SK-N-SH treated with all-trans-retinoic acid at 6 μM for 48 hours (cell line): ENCODE results near the gene GLRA2.
"Not testable (repeated sequence)": the region's sequence is repeated elsewhere in the genome, so short reads cannot be mapped to it uniquely, and the experiment has no call there.

Experiments used
- ATAC-seq: fragments of 200-7000 bp; cut with Tn5 transposase; 3 replicates; pipeline ENCODE4 v1.9.1; 2020; ENCODE audit warnings: mild to moderate bottlenecking, moderate library complexity
- ARNTL ChIP-seq: fragments of 450-650 bp; formaldehyde crosslinking; IDR thresholded peaks from 2 replicates; pipeline ENCODE4 v1.5.0; 2020; ENCODE audit warnings: low read depth, mild to moderate bottlenecking, moderate library complexity, borderline replicate concordance
- BACH2 ChIP-seq: fragments of 250-450 bp; sonication (Bioruptor Pico); IDR thresholded peaks from 2 replicates; pipeline ENCODE4 v1.9.0; 2021; ENCODE audit warnings: mild to moderate bottlenecking, borderline replicate concordance
- CREB5 ChIP-seq: fragments of 250-450 bp; sonication (Bioruptor Pico); IDR thresholded peaks from 2 replicates; pipeline ENCODE4 v1.5.1; 2020; ENCODE audit warnings: low read depth, mild to moderate bottlenecking, moderate library complexity
- CSDC2 ChIP-seq: fragments of 250-450 bp; sonication (Bioruptor Pico); IDR thresholded peaks from 2 replicates; pipeline ENCODE4 v1.5.0; 2020; ENCODE audit warnings: mild to moderate bottlenecking, moderate library complexity
- CSRNP3 ChIP-seq: fragments of 250-450 bp; sonication (Bioruptor Pico); IDR thresholded peaks from 2 replicates; pipeline ENCODE4 v1.5.1; 2021; ENCODE audit warnings: mild to moderate bottlenecking, moderate library complexity
- ESRRG ChIP-seq: fragments of 250-450 bp; sonication (Bioruptor Pico); IDR thresholded peaks from 2 replicates; pipeline ENCODE4 v1.6.1; 2021; ENCODE audit warnings: mild to moderate bottlenecking
- GLIS3 ChIP-seq: fragments of 250-450 bp; sonication (Bioruptor Pico); IDR thresholded peaks from 2 replicates; pipeline ENCODE4 v1.5.0; 2020; ENCODE audit warnings: mild to moderate bottlenecking, moderate library complexity
- ISL1 ChIP-seq: fragments of 250-450 bp; sonication (Bioruptor Pico); IDR thresholded peaks from 2 replicates; pipeline ENCODE4 v2.1.2; 2022; ENCODE audit warnings: mild to moderate bottlenecking, moderate library complexity
- OSR1 ChIP-seq: fragments of 250-450 bp; sonication (Bioruptor Pico); IDR thresholded peaks from 2 replicates; pipeline ENCODE4 v1.8.0; 2022; ENCODE audit warnings: moderate library complexity, mild to moderate bottlenecking, inconsistent platforms
- PATZ1 ChIP-seq: fragments of 250-450 bp; sonication (Bioruptor Pico); IDR thresholded peaks from 2 replicates; pipeline ENCODE4 v1.8.0; 2020; ENCODE audit warnings: mild to moderate bottlenecking, moderate library complexity, borderline replicate concordance
- POU6F1 ChIP-seq: fragments of 250-450 bp; sonication (Bioruptor Pico); IDR thresholded peaks from 2 replicates; pipeline ENCODE4 v1.8.0; 2021; ENCODE audit warnings: low read depth, mild to moderate bottlenecking, moderate library complexity, borderline replicate concordance
- PPARA ChIP-seq: fragments of 250-450 bp; sonication (Bioruptor Pico); IDR thresholded peaks from 2 replicates; pipeline ENCODE4 v1.5.0; 2020; ENCODE audit warnings: mild to moderate bottlenecking, borderline replicate concordance
- RARB ChIP-seq: fragments of 250-450 bp; sonication (Bioruptor Pico); IDR thresholded peaks from 2 replicates; pipeline ENCODE4 v1.8.0; 2021; ENCODE audit warnings: mild to moderate bottlenecking, moderate library complexity
- TCF4 ChIP-seq: fragments of 250-450 bp; sonication (Bioruptor Pico); IDR thresholded peaks from 2 replicates; pipeline ENCODE4 v1.8.0; 2021; ENCODE audit warnings: mild to moderate bottlenecking, moderate library complexity, borderline replicate concordance
- TOX ChIP-seq: fragments of 250-450 bp; sonication (Bioruptor Pico); IDR thresholded peaks from 2 replicates; pipeline ENCODE4 v1.8.0; 2021; ENCODE audit warnings: mild to moderate bottlenecking, moderate library complexity, borderline replicate concordance
- TSHZ2 ChIP-seq: fragments of 250-450 bp; sonication (Bioruptor Pico); IDR thresholded peaks from 2 replicates; pipeline ENCODE4 v1.5.0; 2020; ENCODE audit warnings: mild to moderate bottlenecking, moderate library complexity
- ZC3H10 ChIP-seq: fragments of 250-450 bp; sonication (Bioruptor Pico); IDR thresholded peaks from 2 replicates; pipeline ENCODE4 v1.5.1; 2021; ENCODE audit warnings: mild to moderate bottlenecking, moderate library complexity
- ZFP3 ChIP-seq: fragments of 250-450 bp; sonication (Bioruptor Pico); IDR thresholded peaks from 2 replicates; pipeline ENCODE4 v1.5.0; 2020; ENCODE audit warnings: mild to moderate bottlenecking, moderate library complexity
- ZFP30 ChIP-seq: fragments of 450-650 bp; formaldehyde crosslinking; IDR thresholded peaks from 2 replicates; pipeline ENCODE4 v1.5.0; 2022; ENCODE audit warnings: mild to moderate bottlenecking, moderate library complexity
- ZNF565 ChIP-seq: fragments of 450-650 bp; formaldehyde crosslinking; conservative IDR thresholded peaks from 2 replicates; pipeline ENCODE4 v1.5.0; 2020; ENCODE audit warnings: low read depth, mild to moderate bottlenecking, moderate library complexity
- ZNF70 ChIP-seq: fragments of 450-650 bp; formaldehyde crosslinking; IDR thresholded peaks from 2 replicates; pipeline ENCODE4 v1.5.0; 2020; ENCODE audit warnings: mild to moderate bottlenecking, moderate library complexity
- ZNF8 ChIP-seq: fragments of 450-650 bp; formaldehyde crosslinking; IDR thresholded peaks from 2 replicates; pipeline ENCODE4 v1.5.0; 2020; ENCODE audit warnings: mild to moderate bottlenecking, moderate library complexity

GLRA2 gene

GRCh38 chrX:14675500-14675899 is 146.2 kb downstream of the GLRA2 start:
- TF ChIP-seq CSRNP3 (CRISPR knock-in tag) (no peak), ZFP3 (CRISPR knock-in tag) (no peak), CREB5 (no peak), TOX (CRISPR knock-in tag) (no peak), POU6F1 (CRISPR knock-in tag) (no peak), TCF4 (CRISPR knock-in tag) (no peak), PPARA (CRISPR knock-in tag) (no peak), GLIS3 (CRISPR knock-in tag) (no peak), ZC3H10 (no peak), CSDC2 (no peak), OSR1 (no peak), ESRRG (no peak), TSHZ2 (CRISPR knock-in tag) (no peak), ZNF70 (no peak), ISL1 (CRISPR knock-in tag) (no peak), ARNTL (CRISPR knock-in tag) (no peak), PATZ1 (CRISPR knock-in tag) (no peak), BACH2 (CRISPR knock-in tag) (no peak), ZNF8 (CRISPR knock-in tag) (no peak), ZFP30 (no peak)
- no peak for ATAC-seq

GRCh38 chrX:14676431-14676830 is 147.1 kb downstream of the GLRA2 start:
- TF ChIP-seq OSR1 (no peak), PATZ1 (CRISPR knock-in tag) (no peak), CSDC2 (no peak), RARB (CRISPR knock-in tag) (no peak), TOX (CRISPR knock-in tag) (no peak), PPARA (CRISPR knock-in tag) (no peak), ZNF8 (CRISPR knock-in tag) (no peak), ISL1 (CRISPR knock-in tag) (no peak), GLIS3 (CRISPR knock-in tag) (no peak), ZNF70 (no peak), TSHZ2 (CRISPR knock-in tag) (no peak), ZC3H10 (no peak), CSRNP3 (CRISPR knock-in tag) (no peak), ZNF565 (CRISPR knock-in tag) (no peak), BACH2 (CRISPR knock-in tag) (no peak)
- no peak; the same call in 2 of the 3 replicates for ATAC-seq

- not testable (repeated sequence) for ATAC-seq
These were observed 159.0 kb downstream of the GLRA2 start for GRCh38 chrX:14688331-14688730.
